WTC11 (cell line): ENCODE results near the gene METTL13. TPM values are rescaled to one million over a fixed set of nuclear protein-coding genes. Genes with fewer than 3 reads are reported as not detected.

Experiments used
- ATAC-seq: fragments of 200-7000 bp; cut with Tn5 transposase; 2 replicates; pipeline ENCODE4 v1.10.0; 2021; ENCODE audit warnings: mild to moderate bottlenecking, moderate library complexity
- CTCF ChIA-PET: fragments of 300-600 bp; sonication (Branson Sonifier 250); formaldehyde crosslinking; loops from one replicate; lab custom pipeline; 2021; ENCODE audit warnings: antibody characterized with exemption; lab: Charles Lee
- POLR2A ChIA-PET: fragments of 350-600 bp; sonication (Branson Sonifier 250); formaldehyde crosslinking; loops from one replicate; lab custom pipeline; 2021; ENCODE audit warnings: antibody characterized with exemption; lab: Charles Lee
- DNase-seq: peaks from one replicate; pipeline ENCODE4 v3.0.0; 2021; ENCODE audit warnings: low spot score
- H3K27ac Mint-ChIP-seq: 2 replicates; pipeline ENCODE4 v1.8.0; 2021; ENCODE audit warnings: mixed read lengths
- H3K27me3 Mint-ChIP-seq: 2 replicates; pipeline ENCODE4 v1.8.0; 2021; ENCODE audit warnings: low read depth, mild to moderate bottlenecking, moderate library complexity, mixed read lengths
- H3K36me3 Mint-ChIP-seq: 2 replicates; pipeline ENCODE4 v1.8.0; 2021; ENCODE audit warnings: mixed read lengths
- H3K4me1 Mint-ChIP-seq: 2 replicates; pipeline ENCODE4 v1.8.0; 2022; ENCODE audit warnings: mixed read lengths
- H3K4me3 Mint-ChIP-seq: 2 replicates; pipeline ENCODE4 v1.8.0; 2021; ENCODE audit warnings: mild to moderate bottlenecking, moderate library complexity, mixed read lengths
- H3K9me3 Mint-ChIP-seq: 2 replicates; pipeline ENCODE4 v1.8.0; 2021; ENCODE audit warnings: mixed read lengths
- ATF3 ChIP-seq: sonication (generic); formaldehyde crosslinking; conservative IDR thresholded peaks from 2 replicates; pipeline ENCODE4 v1.8.1; 2022; ENCODE audit warnings: mild to moderate bottlenecking, missing genetic modification reagents
- CREB1 ChIP-seq: sonication (generic); formaldehyde crosslinking; IDR thresholded peaks from 2 replicates; pipeline ENCODE4 v1.8.0; 2023; ENCODE audit warnings: mild to moderate bottlenecking, missing genetic modification reagents
- E2F5 ChIP-seq: sonication (generic); formaldehyde crosslinking; IDR thresholded peaks from 2 replicates; pipeline ENCODE4 v1.8.1; 2022; ENCODE audit warnings: mild to moderate bottlenecking, moderate library complexity, missing genetic modification reagents
- FOXJ3 ChIP-seq: sonication (generic); formaldehyde crosslinking; IDR thresholded peaks from 2 replicates; pipeline ENCODE4 v1.9.0; 2021; ENCODE audit warnings: missing genetic modification reagents, mild to moderate bottlenecking, borderline replicate concordance
- FOXK1 ChIP-seq: sonication (generic); formaldehyde crosslinking; IDR thresholded peaks from 2 replicates; pipeline ENCODE4 v1.8.0; 2022; ENCODE audit warnings: mild to moderate bottlenecking, moderate library complexity, missing genetic modification reagents
- GRHL2 ChIP-seq: fragments of 250-450 bp; sonication (Bioruptor Pico); IDR thresholded peaks from 2 replicates; pipeline ENCODE4 v1.8.0; 2022; ENCODE audit warnings: mild to moderate bottlenecking, moderate library complexity; ENCODE audit not compliant: insufficient replicate concordance, severe bottlenecking
- HMGXB4 ChIP-seq: sonication (generic); formaldehyde crosslinking; IDR thresholded peaks from 2 replicates; pipeline ENCODE4 v1.8.1; 2023; ENCODE audit warnings: mild to moderate bottlenecking, moderate library complexity, missing genetic modification reagents
- MYBL2 ChIP-seq: sonication (generic); formaldehyde crosslinking; IDR thresholded peaks from 2 replicates; pipeline ENCODE4 v1.8.1; 2023; ENCODE audit warnings: mild to moderate bottlenecking, moderate library complexity, missing genetic modification reagents
- NR2C2 ChIP-seq: sonication (generic); formaldehyde crosslinking; IDR thresholded peaks from 2 replicates; pipeline ENCODE4 v1.8.0; 2022; ENCODE audit warnings: mild to moderate bottlenecking, missing genetic modification reagents
- NR3C1 ChIP-seq: sonication (generic); formaldehyde crosslinking; conservative IDR thresholded peaks from 2 replicates; pipeline ENCODE4 v1.8.1; 2023; ENCODE audit warnings: low read depth, mild to moderate bottlenecking, missing genetic modification reagents
- OVOL2 ChIP-seq: fragments of 250-450 bp; sonication (Bioruptor Pico); IDR thresholded peaks from 2 replicates; pipeline ENCODE4 v1.9.0; 2021; ENCODE audit warnings: mild to moderate bottlenecking, borderline replicate concordance
- PREB ChIP-seq: sonication (generic); formaldehyde crosslinking; IDR thresholded peaks from 2 replicates; pipeline ENCODE4 v1.8.1; 2022; ENCODE audit warnings: mild to moderate bottlenecking, missing genetic modification reagents, moderate library complexity, borderline replicate concordance
- SP1 ChIP-seq: sonication (generic); formaldehyde crosslinking; conservative IDR thresholded peaks from 2 replicates; pipeline ENCODE4 v1.8.1; 2022; ENCODE audit warnings: missing genetic modification reagents
- STAT6 ChIP-seq: sonication (generic); formaldehyde crosslinking; conservative IDR thresholded peaks from 2 replicates; pipeline ENCODE4 v1.8.1; 2023; ENCODE audit warnings: mild to moderate bottlenecking, low read depth, missing genetic modification reagents, moderate library complexity
- TCF7 ChIP-seq: sonication (generic); formaldehyde crosslinking; IDR thresholded peaks from 2 replicates; pipeline ENCODE4 v1.8.0; 2022; ENCODE audit warnings: mild to moderate bottlenecking, low read depth, missing genetic modification reagents, moderate library complexity
- TEAD1 ChIP-seq: sonication (generic); formaldehyde crosslinking; IDR thresholded peaks from 2 replicates; pipeline ENCODE4 v1.8.0; 2022; ENCODE audit warnings: mild to moderate bottlenecking, missing genetic modification reagents
- ZNF219 ChIP-seq: sonication (generic); formaldehyde crosslinking; IDR thresholded peaks from 2 replicates; pipeline ENCODE4 v1.8.0; 2023; ENCODE audit warnings: missing genetic modification reagents, mild to moderate bottlenecking, borderline replicate concordance
- ZNF263 ChIP-seq: sonication (generic); formaldehyde crosslinking; IDR thresholded peaks from 2 replicates; pipeline ENCODE4 v1.8.1; 2022; ENCODE audit warnings: low read depth, mild to moderate bottlenecking, moderate library complexity, missing genetic modification reagents
- ZNF317 ChIP-seq: sonication (generic); formaldehyde crosslinking; IDR thresholded peaks from 2 replicates; pipeline ENCODE4 v1.8.1; 2023; ENCODE audit warnings: low read depth, mild to moderate bottlenecking, moderate library complexity, missing genetic modification reagents, borderline replicate concordance
- ZNF396 ChIP-seq: fragments of 250-450 bp; sonication (Bioruptor Pico); IDR thresholded peaks from 2 replicates; pipeline ENCODE4 v1.8.0; 2021; ENCODE audit warnings: mild to moderate bottlenecking, moderate library complexity, borderline replicate concordance
- ZNF512 ChIP-seq: sonication (generic); formaldehyde crosslinking; IDR thresholded peaks from 2 replicates; pipeline ENCODE4 v1.8.1; 2022; ENCODE audit warnings: missing genetic modification reagents, borderline replicate concordance
- ZNF532 ChIP-seq: fragments of 250-450 bp; sonication (Bioruptor Pico); IDR thresholded peaks from 2 replicates; pipeline ENCODE4 v1.9.0; 2021; ENCODE audit warnings: mild to moderate bottlenecking, borderline replicate concordance
- total RNA-seq: library from RNA; stranded (reverse); gene quantifications from 3 replicates; pipeline ENCODE4 v1.2.3, GENCODE V29; 2021

The METTL13 gene
- total RNA-seq, 1 experiment from 2014 or later, result 46.5 TPM

- no peak for TF ChIP-seq PREB
- TF ChIP-seq FOXJ3 (CRISPR knock-in tag), result no peak
- TF ChIP-seq ZNF396, result no peak
- no peak for TF ChIP-seq TEAD1
- no peak for TF ChIP-seq SP1 (CRISPR knock-in tag)
- no peak for TF ChIP-seq OVOL2 (CRISPR knock-in tag)
- TF ChIP-seq FOXK1 (CRISPR knock-in tag), result no peak
- no peak for TF ChIP-seq ZNF532
- TF ChIP-seq GRHL2, result no peak
- TF ChIP-seq NR2C2, result no peak
- TF ChIP-seq ATF3 (CRISPR knock-in tag), result no peak
Measured at GRCh38 chr1:171762143-171762563, 19.3 kb upstream of the METTL13 start (continued).

GRCh38 chr1:171763764-171764163 is 17.7 kb upstream of the METTL13 start:
- ChIA-PET POLR2A (no interaction called here), CTCF (no interaction called here)
- no peaks in the 10 kb centered on the region; the same call in 1 of the 2 replicates for H3K27me3 Mint-ChIP-seq
- peaks cover 16% of the 10 kb centered on the region for H3K9me3 Mint-ChIP-seq
- H3K27ac Mint-ChIP-seq, result no peak overlapping the region
- ATAC-seq (no peak), DNase-seq (no peak)
- H3K36me3 Mint-ChIP-seq, result peaks cover 3% of the 10 kb centered on the region
- no peak for TF ChIP-seq STAT6 (CRISPR knock-in tag)
- TF ChIP-seq MYBL2 (CRISPR knock-in tag), result no peak
- no peak for TF ChIP-seq ZNF219
- H3K4me3 Mint-ChIP-seq, result no peak overlapping the region
- peaks cover 7% of the 10 kb centered on the region; the same call in 1 of the 2 replicates for H3K4me1 Mint-ChIP-seq

- ATAC-seq (no peak), DNase-seq (no peak)
- no peaks in the 10 kb centered on the region; the same call in 1 of the 2 replicates for H3K27me3 Mint-ChIP-seq
- H3K36me3 Mint-ChIP-seq, result no peaks in the 10 kb centered on the region
- POLR2A ChIA-PET, result no interaction called here
- peaks cover 7% of the 10 kb centered on the region; the same call in 1 of the 2 replicates for H3K4me1 Mint-ChIP-seq
- CTCF ChIA-PET, result no interaction called here
- peaks cover 6% of the 10 kb centered on the region; the same call in 1 of the 2 replicates for H3K9me3 Mint-ChIP-seq
- no peak overlapping the region for H3K4me3 Mint-ChIP-seq
- no peak overlapping the region for H3K27ac Mint-ChIP-seq
- TF ChIP-seq NR3C1 (CRISPR knock-in tag) (no peak), TCF7 (no peak), GRHL2 (no peak), ZNF263 (CRISPR knock-in tag) (no peak), ZNF317 (CRISPR knock-in tag) (no peak), ZNF512 (CRISPR knock-in tag) (no peak), E2F5 (CRISPR knock-in tag) (no peak), HMGXB4 (no peak), FOXK1 (CRISPR knock-in tag) (no peak), CREB1 (CRISPR knock-in tag) (no peak)
Measured at GRCh38 chr1:171769171-171769570, 12.3 kb upstream of the METTL13 start.
